GM19240 (cell line): ENCODE results near the gene SDK1.
"Not testable (repeated sequence)": the region's sequence is repeated elsewhere in the genome, so short reads cannot be mapped to it uniquely, and the experiment has no call there.

ENCODE experiments used
- DNase-seq: peaks from one replicate; pipeline ENCODE4 v3.0.0; 2011; ENCODE audit warnings: low spot score; ENCODE audit not compliant: insufficient read length

SDK1 gene

GRCh38 chr7:4282434-4283223 lies 981.6 kb downstream of the SDK1 start:
- DNase-seq = no peak

GRCh38 chr7:4286351-4286750 lies 985.3 kb downstream of the SDK1 start:
- no peak for DNase-seq

- no peak for DNase-seq
These were observed 987.8 kb downstream of the SDK1 start for GRCh38 chr7:4288791-4289394.

GRCh38 chr7:4297165-4297917 lies 996.3 kb downstream of the SDK1 start:
- no peak for DNase-seq

DNA sequence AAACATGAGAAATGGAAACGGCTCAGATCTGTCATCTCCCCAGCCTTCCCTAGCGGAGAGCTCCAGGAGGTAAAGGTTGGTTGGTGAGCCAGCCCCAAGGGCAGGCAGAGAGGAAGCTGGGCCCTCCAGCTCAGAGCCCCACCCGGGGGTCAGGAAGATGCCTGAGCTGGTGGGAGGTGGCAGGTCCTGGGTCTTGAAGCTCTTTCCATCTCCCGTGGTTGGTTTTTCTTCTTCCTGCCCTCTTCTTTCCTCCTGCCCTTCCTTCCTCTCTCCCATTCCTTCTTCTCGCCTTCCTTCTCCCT lies 996.8 kb downstream of the SDK1 start:
- DNase-seq = no peak

DNA sequence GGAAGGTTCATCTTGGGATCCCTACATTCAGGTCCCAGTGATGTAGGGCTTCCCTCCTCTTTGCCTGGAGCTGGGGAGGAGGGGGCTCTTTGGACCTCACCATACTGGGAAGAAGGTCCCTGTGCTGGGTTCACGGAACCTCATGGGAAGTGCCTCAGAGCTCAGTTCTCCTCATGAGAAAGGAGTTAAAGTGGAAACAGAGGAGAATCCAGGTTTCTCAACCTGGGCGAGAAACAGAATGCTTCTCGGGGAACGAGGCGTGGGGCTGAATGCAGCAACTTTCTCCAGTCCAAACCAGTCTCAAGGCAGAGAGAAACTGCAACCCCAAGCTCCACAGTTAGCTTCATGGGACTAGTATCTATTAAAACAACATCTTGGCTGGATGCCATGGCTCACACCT lies 998.4 kb downstream of the SDK1 start:
- DNase-seq = no peak

GRCh38 chr7:4302203-4302905 lies 1001.3 kb downstream of the SDK1 start:
- DNase-seq = no peak

DNA sequence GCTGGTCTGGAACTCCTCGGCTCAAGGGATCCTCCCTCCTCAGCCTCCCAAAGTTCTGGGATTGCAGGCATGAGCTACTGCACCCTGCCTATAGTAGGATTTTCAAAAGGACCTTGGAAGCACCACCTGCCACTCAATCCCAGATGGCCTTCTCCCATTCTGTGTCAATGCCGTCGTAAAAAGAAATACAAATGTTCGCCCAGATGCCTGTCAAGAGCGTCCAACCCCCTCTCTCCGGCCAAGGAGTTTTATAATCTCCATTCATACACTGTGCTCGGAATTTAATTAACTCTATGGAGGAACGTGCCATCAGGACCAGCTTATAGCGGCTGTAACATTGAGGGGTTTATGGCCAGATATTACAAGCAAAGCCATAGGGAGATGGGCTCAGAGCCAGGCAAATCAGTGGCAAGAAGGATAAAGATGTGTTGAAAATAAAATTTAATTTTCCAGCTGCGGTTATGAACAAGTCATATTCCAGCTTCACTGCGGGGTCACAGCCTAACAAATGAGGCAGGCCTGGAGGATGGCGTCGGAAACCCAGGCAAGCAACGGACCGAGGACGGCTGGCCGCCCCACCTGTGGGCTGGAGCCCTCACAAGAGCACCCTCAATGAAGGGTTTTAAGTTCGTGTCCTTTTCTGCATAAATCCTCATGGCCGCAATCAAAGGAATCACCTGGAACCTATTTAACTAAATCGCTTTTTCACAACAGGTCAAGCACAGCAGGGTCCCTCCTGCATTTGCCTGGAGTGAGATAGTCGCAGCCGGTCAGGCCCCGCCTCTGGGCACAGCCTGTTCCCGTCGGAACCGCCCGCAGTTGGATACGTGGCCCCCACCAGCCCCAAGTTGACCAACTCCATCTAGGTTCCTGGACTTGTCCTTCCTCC lies 1006.5 kb downstream of the SDK1 start:
- no peak for DNase-seq

GRCh38 chr7:4308205-4308590 lies 1007.1 kb downstream of the SDK1 start:
- DNase-seq = no peak

DNA sequence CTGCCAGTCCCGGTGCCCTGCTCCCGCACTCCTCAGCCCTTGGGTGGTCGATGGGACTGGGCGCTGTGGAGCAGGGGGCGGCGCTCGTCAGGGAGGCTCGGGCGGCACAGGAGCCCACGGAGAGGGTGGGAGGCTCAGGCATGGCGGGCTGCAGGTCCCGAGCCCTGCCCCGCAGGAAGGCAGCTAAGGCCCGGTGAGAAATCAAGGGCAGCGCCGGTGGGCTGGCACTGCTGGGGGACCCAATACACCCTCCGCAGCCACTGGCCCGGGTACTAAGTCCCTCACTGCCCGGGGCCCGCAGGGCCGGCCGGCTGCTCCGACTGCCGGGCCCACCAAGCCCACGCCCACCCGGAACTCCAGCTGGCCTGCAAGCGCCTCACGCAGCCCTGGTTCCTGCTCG lies 1012.9 kb downstream of the SDK1 start:
- DNase-seq = not testable (repeated sequence)

DNA sequence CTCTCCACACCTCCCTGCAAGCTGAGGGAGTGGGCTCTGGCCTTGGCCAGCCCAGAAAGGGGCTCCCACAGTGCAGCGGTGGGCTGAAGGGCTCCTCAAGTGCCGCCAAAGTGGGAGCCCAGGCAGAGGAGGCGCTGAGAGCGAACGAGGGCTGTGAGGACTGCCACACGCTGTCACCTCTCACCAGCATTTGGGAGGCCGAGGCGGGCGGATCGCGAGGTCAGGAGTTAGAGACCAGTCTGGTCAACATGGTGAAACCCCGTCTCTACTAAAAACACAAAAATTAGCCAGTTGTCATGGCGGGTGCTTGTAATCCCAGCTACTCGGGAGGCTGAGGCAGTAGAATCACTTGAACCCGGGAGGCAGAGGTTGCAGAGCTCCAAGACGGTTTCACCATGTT lies 1013.3 kb downstream of the SDK1 start:
- not testable (repeated sequence) for DNase-seq
